Measurements from ENCODE around the gene MLEC. TPM values are rescaled to one million over a fixed set of nuclear protein-coding genes. Genes with fewer than 3 reads are reported as not detected.

The MLEC gene
- total and polyA plus RNA-seq, 2 of the 13 experiments (the other 11 are each of a cell fraction or from before 2014, with no cell fraction given), result 49.8 to 156 TPM

DNA sequence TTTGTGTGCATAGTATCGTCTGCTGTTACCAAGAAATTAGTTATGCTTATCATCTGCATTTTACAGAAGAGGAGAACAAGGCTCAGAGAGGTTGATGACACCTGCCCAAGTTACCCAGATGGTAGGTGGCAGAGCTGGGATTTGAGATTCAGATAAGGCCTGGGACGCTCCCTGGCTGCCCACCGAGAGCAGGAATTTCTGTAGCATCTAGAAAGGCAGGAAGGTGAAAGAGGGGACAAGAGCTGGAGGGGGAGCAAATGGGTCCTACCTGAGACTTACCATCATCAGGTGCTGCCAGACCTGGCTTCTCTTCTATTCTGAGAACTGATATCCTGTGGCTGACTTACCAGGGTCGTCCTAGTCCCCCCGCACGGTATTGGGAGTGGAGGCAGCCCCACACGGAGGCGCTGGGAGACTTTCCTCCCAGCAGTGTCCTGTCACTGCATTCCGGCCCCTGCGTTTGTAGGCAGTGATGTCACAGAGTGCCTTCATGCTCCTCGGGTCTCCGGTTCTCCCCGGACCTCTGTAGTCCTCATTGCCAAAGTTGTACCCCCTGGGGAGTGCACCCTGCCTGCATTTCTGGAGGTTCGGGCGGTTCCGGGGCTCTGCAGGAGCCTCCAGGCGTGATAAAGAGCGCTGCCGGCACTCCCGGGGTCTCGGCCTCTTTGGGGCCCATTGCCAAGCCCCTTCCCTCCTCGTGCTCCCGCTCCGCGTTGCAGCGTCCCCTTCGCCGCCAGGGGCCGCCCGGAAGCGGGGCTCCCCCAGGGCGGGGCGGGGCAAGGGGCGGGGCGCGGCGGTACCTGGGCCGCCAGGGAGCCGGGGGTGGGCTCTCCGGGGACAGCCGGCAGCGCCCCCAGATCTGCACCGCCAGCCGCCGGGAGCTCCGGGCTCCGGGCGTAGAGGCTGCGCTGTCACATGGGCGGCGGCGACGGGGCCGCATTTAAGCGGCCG, 46.9 kb upstream of the MLEC start, which contains the start of gene CABP1 (continued):
- TF ChIP-seq KLF16 (CRISPR knock-in tag; IDR thresholded peaks at IDR 0.05) (0 out of 4 replicates have a peak, but pooled peaks of 1 of the 2 experiments have one; percentile 22), XRCC5 (optimal IDR thresholded peaks at IDR 0.05; ENCODE audit: low read length) (peak; percentile 16), ZBTB40 (IDR thresholded peaks at IDR 0.05) (no peak), ZBTB40 (CRISPR knock-in tag; IDR thresholded peaks at IDR 0.05) (no peak)
